Sigmoid colon (tissue), 7 donors: ENCODE measurements around the gene IFNLR1. TPM values are rescaled to one million over a fixed set of nuclear protein-coding genes. Genes with fewer than 3 reads are reported as not detected.

Experiments
- DNase-seq: peaks from one replicate; pipeline ENCODE4 v3.0.0-alpha.2; 2019
- H3K27ac ChIP-seq, 4 donors: fragments of 200-600 bp; sonication (generic); one replicate each; pipeline ENCODE4 v1.5.1; 2016 to 2019; ENCODE audit warnings: mild to moderate bottlenecking in 1 of 4
- H3K27me3 ChIP-seq, 3 donors: fragments of 200-600 bp; sonication (generic); one replicate each; pipeline ENCODE4 v1.5.1; 2019; ENCODE audit warnings: mild to moderate bottlenecking in 1 of 3
- H3K36me3 ChIP-seq, 4 donors: fragments of 200-600 bp; sonication (generic); one replicate each; pipeline ENCODE4 v1.5.1; 2016 to 2019
- H3K4me1 ChIP-seq, 4 donors: fragments of 200-600 bp; sonication (generic); one replicate each; pipeline ENCODE4 v1.5.1; 2017 to 2019
- H3K4me3 ChIP-seq, 4 donors: fragments of 200-600 bp; sonication (generic); one replicate each; pipeline ENCODE4 v1.5.1; 2017 to 2019; ENCODE audit warnings: mild to moderate bottlenecking in 2 of 4, moderate library complexity in 1 of 4
- H3K9me3 ChIP-seq, 4 donors: fragments of 200-600 bp in 3 of 4; sonication (generic) in 3 of 4; one replicate each; pipeline versions ENCODE4 v1.5.1 to v1.6.1; 2013 to 2019
- CTCF ChIP-seq, 4 experiments: fragments of 450-650 bp in 3 of 4; fragments of 200-600 bp in 1 of 4; IDR thresholded peaks; one replicate each; pipeline ENCODE4 v1.5.1; 2016 to 2019; ENCODE audit warnings: antibody characterized with exemption in 4 of 4, mild to moderate bottlenecking in 3 of 4, moderate library complexity in 2 of 4
- EP300 ChIP-seq, 4 donors: sonication (generic); formaldehyde crosslinking; IDR thresholded peaks; one replicate each; pipeline ENCODE4 v1.6.1; 2017; ENCODE audit warnings: antibody characterized with exemption in 4 of 4
- POLR2A ChIP-seq, 2 donors: fragments of 450-650 bp; IDR thresholded peaks; one replicate each; pipeline ENCODE4 v1.6.1; 2016; ENCODE audit warnings: antibody characterized with exemption in 2 of 2, mild to moderate bottlenecking in 2 of 2, moderate library complexity in 2 of 2
- POLR2AphosphoS5 ChIP-seq, 4 donors: sonication (generic); formaldehyde crosslinking; IDR thresholded peaks; one replicate each; pipeline ENCODE4 v1.6.1; 2017; ENCODE audit warnings: antibody characterized with exemption in 4 of 4
- WGBS, 2 donors: extraction: QIAGEN DNeasy Blood & Tissue Kit; methylation state at CpG; one replicate each; pipeline ENCODE4 v1.1.7; 2013; 5-methylcytosine and 5-hydroxymethylcytosine counted together
- intact Hi-C: fragments of 100-400 bp; cut with DNase I; formaldehyde crosslinking; loops from one replicate; pipeline ENCODE4 v1.15.1; 2023
- polyA plus RNA-seq, 3 donors: library from polyadenylated mRNA; stranded (reverse); fragments of 200-250 nt; gene quantifications; one replicate each; pipeline ENCODE4 v1.2.3, GENCODE V29; 2013
- total RNA-seq, 4 donors: library from RNA; depleted of rRNA; stranded (reverse); fragments of >200 nt; gene quantifications; one replicate each; pipeline ENCODE4 v1.1.0, GENCODE V29; 2016
- donor health status: healthy with polysubstance abuse.
- donor health status: Bipolar disorder and iron deficiency.
- donor health status: healthy.

The IFNLR1 gene
- total and polyA plus RNA-seq, 7 donors, result 0.28 to 8.7 (median 4.2) TPM; not detected in 2

- intact Hi-C loops, result loop anchor here (1.0 to 5.0 kb wide), 2 partner anchors 90 to 189 kb away; no protein-coding TSS in a partner anchor
- no peaks in the 10 kb centered on the region for H3K27me3 ChIP-seq
- H3K4me1 ChIP-seq, result peaks cover 0 to 6% (median 4%) of the 10 kb centered on the region in 4 donors
- no peak for TF ChIP-seq POLR2A (IDR thresholded peaks at IDR 0.05)
- TF ChIP-seq EP300 (IDR thresholded peaks at IDR 0.05), result no peak
- no peak for TF ChIP-seq POLR2AphosphoS5 (IDR thresholded peaks at IDR 0.05)
- no peak for TF ChIP-seq CTCF (IDR thresholded peaks at IDR 0.05)
- H3K36me3 ChIP-seq, result no peaks in the 10 kb centered on the region
- H3K4me3 ChIP-seq, result no peak overlapping the region
- no peaks in the 10 kb centered on the region for H3K9me3 ChIP-seq
- DNase-seq, result no peak
- 93% methylated on average over 9 of the region's 9 CpGs for WGBS, 2 donors
- peak overlapping the region in 2 of 4 donors; percentile 21 to 33 for H3K27ac ChIP-seq
Measured at GRCh38 chr1:24202556-24202955, 15.5 kb upstream of the IFNLR1 start.

- H3K4me3 ChIP-seq, result no peak overlapping the region
- intact Hi-C loops, result loop anchor here (1.0 to 5.0 kb wide), 2 partner anchors 90 to 189 kb away; no protein-coding TSS in a partner anchor
- H3K4me1 ChIP-seq, result peaks cover 0 to 6% (median 4%) of the 10 kb centered on the region in 4 donors
- no peaks in the 10 kb centered on the region for H3K9me3 ChIP-seq
- DNase-seq, result peak; percentile 92
- no peaks in the 10 kb centered on the region for H3K27me3 ChIP-seq
- peak in 2 of 4 donors; percentile 12 to 35 for TF ChIP-seq POLR2AphosphoS5 (IDR thresholded peaks at IDR 0.05)
- no peak for TF ChIP-seq EP300 (IDR thresholded peaks at IDR 0.05)
- TF ChIP-seq POLR2A (IDR thresholded peaks at IDR 0.05), result no peak
- peak; percentile 62 to 90 (median 74) for TF ChIP-seq CTCF (IDR thresholded peaks at IDR 0.05)
- H3K36me3 ChIP-seq, result no peaks in the 10 kb centered on the region
- peak overlapping the region in 2 of 4 donors; percentile 21 to 33 for H3K27ac ChIP-seq
- WGBS, 2 donors, result 31 to 54% methylated on average over 5 of the region's 5 CpGs
Measured at GRCh38 chr1:24201941-24202440, 14.9 kb upstream of the IFNLR1 start.

- WGBS, 2 donors, result 27 to 30% methylated on average over 15 of the region's 15 CpGs
- Histone ChIP-seq H3K4me1 (peaks cover 0 to 6% (median 4%) of the 10 kb centered on the region in 4 donors), H3K4me3 (no peak overlapping the region), H3K36me3 (no peaks in the 10 kb centered on the region), H3K9me3 (no peaks in the 10 kb centered on the region), H3K27ac (no peak overlapping the region), H3K27me3 (peaks cover 0 to 3% (median 0%) of the 10 kb centered on the region in 3 donors)
- TF ChIP-seq POLR2AphosphoS5 (IDR thresholded peaks at IDR 0.05), result no peak
- TF ChIP-seq EP300 (IDR thresholded peaks at IDR 0.05), result no peak
- peak; percentile 81 to 91 (median 84) for TF ChIP-seq CTCF (IDR thresholded peaks at IDR 0.05)
- intact Hi-C loops, result loop anchor here (1.0 to 2.0 kb wide), 2 partner anchors 193 to 435 kb away; no protein-coding TSS in a partner anchor
- peak; percentile 83 for DNase-seq
Measured at GRCh38 chr1:24199291-24199900, 12.3 kb upstream of the IFNLR1 start.

- intact Hi-C loops, result loop anchor here (1.0 to 2.0 kb wide), 2 partner anchors 194 to 436 kb away; no protein-coding TSS in a partner anchor
- Histone ChIP-seq H3K27ac (no peak overlapping the region), H3K27me3 (peaks cover 0 to 4% (median 0%) of the 10 kb centered on the region in 3 donors), H3K36me3 (no peaks in the 10 kb centered on the region), H3K4me1 (peaks cover 0 to 6% (median 4%) of the 10 kb centered on the region in 4 donors), H3K4me3 (no peak overlapping the region), H3K9me3 (no peaks in the 10 kb centered on the region)
- no peak for DNase-seq
- TF ChIP-seq CTCF (IDR thresholded peaks at IDR 0.05) (no peak), POLR2A (IDR thresholded peaks at IDR 0.05) (no peak), EP300 (IDR thresholded peaks at IDR 0.05) (no peak)
- WGBS, 2 donors, result 52 to 66% methylated on average over 8 of the region's 8 CpGs
Measured at GRCh38 chr1:24198766-24199165, 11.7 kb upstream of the IFNLR1 start.
